Measurements from ENCODE around the gene MYO9B.

Gene MYO9B, protein sequence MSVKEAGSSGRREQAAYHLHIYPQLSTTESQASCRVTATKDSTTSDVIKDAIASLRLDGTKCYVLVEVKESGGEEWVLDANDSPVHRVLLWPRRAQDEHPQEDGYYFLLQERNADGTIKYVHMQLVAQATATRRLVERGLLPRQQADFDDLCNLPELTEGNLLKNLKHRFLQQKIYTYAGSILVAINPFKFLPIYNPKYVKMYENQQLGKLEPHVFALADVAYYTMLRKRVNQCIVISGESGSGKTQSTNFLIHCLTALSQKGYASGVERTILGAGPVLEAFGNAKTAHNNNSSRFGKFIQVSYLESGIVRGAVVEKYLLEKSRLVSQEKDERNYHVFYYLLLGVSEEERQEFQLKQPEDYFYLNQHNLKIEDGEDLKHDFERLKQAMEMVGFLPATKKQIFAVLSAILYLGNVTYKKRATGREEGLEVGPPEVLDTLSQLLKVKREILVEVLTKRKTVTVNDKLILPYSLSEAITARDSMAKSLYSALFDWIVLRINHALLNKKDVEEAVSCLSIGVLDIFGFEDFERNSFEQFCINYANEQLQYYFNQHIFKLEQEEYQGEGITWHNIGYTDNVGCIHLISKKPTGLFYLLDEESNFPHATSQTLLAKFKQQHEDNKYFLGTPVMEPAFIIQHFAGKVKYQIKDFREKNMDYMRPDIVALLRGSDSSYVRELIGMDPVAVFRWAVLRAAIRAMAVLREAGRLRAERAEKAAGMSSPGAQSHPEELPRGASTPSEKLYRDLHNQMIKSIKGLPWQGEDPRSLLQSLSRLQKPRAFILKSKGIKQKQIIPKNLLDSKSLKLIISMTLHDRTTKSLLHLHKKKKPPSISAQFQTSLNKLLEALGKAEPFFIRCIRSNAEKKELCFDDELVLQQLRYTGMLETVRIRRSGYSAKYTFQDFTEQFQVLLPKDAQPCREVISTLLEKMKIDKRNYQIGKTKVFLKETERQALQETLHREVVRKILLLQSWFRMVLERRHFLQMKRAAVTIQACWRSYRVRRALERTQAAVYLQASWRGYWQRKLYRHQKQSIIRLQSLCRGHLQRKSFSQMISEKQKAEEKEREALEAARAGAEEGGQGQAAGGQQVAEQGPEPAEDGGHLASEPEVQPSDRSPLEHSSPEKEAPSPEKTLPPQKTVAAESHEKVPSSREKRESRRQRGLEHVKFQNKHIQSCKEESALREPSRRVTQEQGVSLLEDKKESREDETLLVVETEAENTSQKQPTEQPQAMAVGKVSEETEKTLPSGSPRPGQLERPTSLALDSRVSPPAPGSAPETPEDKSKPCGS (N-terminal part only)

DNA sequence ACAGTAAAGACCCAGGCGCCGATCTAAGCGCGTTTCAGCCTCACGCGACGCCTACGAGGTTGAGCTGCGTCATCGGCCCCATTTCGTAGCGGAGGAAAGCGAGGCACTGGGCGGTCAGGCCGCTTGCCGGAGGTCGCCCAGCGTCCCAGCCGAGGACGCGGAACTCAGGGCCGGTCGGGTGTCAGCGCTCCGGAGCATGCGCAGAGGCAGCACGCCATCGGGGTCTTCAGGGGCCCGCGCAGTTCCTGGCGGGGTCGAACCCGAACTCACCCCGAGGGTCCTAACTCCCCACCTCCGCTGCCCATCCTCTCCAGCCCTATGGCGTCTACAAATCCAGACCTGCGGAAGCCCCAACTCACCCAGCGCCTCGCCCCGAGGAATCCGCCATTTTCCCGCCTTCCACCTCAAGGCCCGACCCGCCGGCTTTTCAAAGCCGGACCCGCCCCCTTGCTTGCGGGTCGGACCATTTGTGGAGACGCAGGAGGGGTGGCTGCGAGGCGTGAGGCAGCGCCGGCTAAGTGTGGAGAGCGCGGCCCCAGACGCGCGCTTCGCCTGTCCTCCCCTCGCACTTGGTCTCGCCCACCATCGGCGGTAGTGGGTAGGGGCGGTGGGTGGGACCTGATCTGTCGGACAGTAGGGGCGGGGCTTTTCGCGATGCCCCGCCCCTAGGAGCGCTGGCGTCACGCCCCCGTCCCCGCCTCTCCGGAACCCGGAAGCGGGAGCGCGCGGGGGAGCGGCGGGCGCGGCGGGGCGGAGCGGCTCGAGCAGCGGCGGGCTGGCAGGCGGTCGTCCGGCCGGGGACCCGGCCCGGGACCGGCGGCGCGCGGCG is at the start of gene MYO9B, which contains the start of gene HAUS8:
Gene MYO9B (plus strand): TSS at position 743 of the 829 bp plus-strand sequence. CDS start 25,941 bp downstream, outside the sequence.
Gene HAUS8 (minus strand): TSS at position 418 of the 829 bp plus-strand sequence. CDS start 30 bp downstream, at position 388.
- peak; percentile 97 to 100 (median 100) for DNase-seq
- intact Hi-C loops (cut with DNase I), result loop anchor here (10.0 kb wide), 1 partner anchor 210 kb away; the partner anchor contains the start of gene ANKLE1

DNA sequence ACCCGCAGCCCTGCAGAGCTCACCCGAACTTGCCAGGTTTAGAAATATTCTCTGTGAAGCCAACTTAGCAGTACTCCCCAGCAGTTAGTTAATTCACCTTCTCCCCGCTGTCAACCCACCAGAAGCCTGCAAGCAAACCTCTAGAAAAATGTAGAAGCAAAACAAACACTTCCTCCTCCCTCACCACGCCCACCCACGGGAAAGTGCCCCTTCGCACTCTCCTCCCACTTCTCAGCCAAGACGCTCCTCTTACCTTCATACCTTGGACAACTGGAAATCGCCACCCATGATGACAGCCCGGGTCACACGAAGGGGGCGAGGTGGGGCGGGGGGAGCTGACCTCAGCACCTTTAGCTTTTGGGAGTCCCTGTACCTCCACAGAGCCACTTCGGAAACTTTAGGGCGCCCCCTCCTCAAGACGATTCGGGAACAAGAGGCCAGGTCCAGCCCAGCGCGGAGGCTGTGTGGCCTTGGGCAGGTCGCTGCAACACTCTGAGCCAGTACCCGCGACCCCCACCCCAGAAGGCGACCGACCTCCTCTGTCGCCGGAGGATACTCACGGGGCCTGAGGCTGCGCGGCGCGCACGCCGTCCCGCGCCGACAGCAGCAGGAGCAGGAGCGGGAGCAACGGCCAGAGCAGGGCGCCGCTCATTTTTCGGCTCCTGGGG is 49.5 kb upstream of the MYO9B start:
- no peak for DNase-seq
- intact Hi-C loops (cut with DNase I), result no loop called here

DNA sequence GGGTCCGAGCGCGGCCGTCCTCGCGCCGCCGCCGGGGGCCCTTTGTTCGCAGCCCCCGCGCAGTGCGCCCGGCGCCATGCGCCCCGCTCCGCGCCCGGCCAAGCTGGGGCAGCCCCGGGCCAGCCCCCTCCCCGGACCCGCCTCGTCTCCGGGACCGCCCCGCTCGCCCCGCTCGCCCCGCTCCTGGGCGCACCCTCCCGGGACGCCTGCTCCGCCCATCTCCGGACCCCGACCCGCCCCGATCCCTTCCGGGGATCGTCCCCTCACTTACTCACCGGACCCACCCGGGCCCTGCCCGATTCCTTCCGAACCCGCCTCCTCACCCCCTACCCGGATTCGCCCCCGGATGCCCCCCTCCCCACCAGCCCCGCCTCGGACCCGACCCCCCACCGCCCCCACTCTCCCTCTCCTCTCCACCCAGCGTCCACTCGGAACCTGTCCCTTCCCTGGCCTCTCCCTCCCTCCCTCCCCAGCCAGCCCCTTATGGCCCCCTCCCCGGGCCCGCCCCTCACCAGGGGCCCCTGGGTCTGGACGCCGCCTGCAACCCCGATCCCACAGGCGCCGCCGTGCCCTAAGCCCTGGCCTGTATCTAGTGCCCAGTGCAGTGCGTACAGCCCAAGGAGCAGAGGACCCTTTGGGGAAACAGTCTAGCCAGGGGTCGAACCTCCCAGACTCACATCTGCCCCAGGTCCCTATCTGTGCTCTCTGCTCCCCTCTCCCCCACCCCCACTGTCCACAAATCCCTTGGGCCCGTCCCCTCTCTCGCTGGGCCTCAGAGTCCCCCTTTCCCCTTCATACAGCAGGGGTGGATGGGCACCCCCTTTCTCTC is 48.7 kb upstream of the MYO9B start, which contains the start of gene CPAMD8:
Gene CPAMD8 (minus strand): TSS at position 105 of the 829 bp plus-strand sequence. CDS start 168 bp downstream, outside the sequence.
- no peak for DNase-seq

DNA sequence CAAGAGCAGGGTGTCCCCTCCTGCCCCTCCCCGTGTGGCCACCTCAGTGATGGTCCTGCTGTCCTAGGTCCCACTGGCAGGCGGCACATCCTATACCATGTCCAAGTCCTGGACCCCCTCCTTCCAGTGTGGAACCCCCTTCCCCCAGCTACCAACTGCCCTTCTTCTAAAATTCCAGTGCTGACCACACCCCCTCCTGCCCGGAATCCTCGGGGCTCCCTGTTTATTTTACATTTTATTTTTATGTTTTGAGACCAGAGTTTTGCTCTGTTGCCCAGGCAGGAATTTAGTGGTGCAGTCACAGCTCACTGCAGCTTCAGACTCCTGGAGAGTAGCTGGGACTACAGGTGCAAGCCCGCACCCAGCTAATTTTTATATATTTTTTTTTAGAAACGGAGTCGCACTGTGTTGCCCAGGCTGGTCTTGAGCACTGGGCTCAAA is 48.0 kb upstream of the MYO9B start:
- no peak for DNase-seq
- intact Hi-C loops (cut with DNase I), result no loop called here

More for the DNA sequence above, 48.7 kb upstream of the MYO9B start, which contains the start of gene CPAMD8:
- intact Hi-C loops (cut with DNase I), result no loop called here

DNA sequence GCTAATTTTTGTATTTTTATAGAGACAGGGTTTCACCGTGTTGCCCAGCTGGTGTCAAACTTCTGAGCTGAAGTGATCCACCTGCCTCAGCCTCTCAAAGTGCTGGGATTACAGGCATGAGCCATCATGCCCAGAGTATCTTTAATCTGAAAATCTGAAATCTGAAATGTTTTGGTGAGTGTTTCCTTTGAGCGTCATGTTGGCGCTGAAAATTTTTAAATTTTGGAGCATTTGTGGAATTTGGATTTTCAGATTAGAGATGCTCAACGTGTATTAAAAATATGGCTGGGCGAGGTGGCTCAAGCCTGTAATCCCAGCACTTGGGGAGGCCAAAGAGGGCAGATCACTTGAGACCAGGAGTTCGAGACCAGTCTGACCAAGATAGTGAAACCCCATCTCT is 43.8 kb upstream of the MYO9B start:
- intact Hi-C loops (cut with DNase I), result no loop called here
- no peak for DNase-seq

DNA sequence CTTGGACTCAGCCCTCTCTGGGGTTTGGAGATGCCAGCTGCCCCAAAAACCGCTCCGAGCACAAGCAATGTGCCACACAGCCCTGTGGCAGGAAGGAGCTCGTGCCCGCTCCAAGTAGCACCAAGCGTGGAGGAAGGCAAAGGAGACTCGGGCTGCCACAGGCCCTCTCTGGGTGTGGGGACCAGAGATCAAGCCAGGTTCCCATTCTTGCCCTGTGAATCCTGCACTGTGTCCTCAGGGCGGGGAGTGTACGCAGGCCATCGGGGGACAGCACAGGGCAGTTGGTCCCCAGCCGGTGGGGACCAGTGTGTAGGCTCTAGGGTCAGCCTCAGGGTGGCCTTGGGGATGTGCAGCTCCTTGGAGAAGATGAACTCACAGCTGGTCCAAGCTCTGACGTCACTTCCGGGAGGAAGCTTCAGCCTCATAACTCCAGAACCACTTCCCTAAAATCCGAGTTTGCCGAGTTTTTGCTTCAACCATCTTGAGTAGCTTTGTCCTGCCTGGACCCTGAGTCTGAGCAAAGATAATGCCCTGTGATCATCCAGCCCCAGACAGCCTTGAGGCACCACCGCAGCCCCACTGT is 39.6 kb upstream of the MYO9B start:
- intact Hi-C loops (cut with DNase I), result no loop called here
- peak in 4 of 42 donors; percentile 8 to 46 (median 22) for DNase-seq

DNA sequence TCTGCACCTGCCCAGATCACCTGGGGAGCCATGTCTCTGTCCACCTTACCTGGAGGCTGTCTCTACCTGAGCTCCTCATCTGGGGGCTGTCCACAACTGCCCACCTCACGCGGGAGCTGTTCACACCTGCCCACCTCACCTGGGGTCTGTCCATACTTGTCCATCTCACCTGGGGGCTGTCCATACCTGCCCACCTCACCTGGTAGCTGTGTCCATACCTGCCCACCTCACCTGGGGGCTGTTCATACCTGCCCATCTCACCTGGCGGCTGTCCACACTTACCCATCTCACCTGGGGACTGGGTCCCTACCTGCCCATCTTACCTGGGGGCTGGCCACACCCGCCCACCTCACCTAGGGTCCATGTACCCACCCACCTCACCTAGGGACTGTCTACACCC is 38.9 kb upstream of the MYO9B start:
- intact Hi-C loops (cut with DNase I), result no loop called here
- no peak for DNase-seq

DNA sequence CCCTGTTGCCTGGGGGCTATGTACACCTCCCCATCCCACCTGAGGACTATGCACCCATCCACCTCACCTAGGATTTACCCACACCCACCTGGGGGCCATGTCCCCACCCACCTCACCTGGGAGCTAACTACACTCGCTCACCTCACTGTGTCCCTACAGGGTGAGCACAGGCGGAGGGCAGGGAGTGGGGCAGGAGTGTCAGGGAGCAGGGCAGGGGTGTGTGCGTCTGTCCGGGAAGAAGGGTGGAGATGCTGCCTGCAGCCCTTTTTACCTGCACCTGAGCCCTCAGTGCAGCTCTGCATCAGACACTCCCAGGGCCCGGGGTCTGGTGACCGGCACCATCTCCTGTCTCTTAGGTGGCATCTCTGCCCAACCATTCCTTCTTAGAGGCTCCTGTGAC is 38.4 kb upstream of the MYO9B start:
- intact Hi-C loops (cut with DNase I), result no loop called here
- DNase-seq, result no peak

DNA sequence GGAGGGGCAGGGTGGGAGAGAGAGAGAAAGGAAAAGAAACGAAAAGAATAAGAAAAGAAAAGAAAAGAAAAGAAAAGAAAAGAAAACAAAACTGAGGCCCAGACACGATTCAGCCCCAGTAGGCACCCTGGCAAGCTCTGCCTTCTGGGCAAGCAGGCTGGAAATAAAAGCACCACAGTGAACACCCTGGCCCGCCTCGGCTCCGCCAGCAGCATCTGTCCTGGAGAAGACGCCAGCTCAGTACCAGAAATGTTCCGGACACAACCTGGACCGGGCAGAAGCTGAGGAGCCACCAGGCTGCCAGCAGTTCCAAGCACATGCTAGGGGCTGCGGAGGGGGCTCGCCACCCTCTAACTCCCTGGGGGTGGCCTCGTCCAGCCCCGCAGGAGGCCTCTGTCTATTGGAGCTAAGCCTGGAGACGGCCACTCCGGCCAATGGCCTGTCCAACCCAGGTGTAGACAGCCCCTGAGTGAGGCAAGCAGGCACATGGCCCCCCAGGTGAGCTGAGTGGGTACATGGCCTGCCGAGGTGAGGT is 37.5 kb upstream of the MYO9B start:
- DNase-seq, result peak in 26 of 42 donors; percentile 3 to 61 (median 31)
- intact Hi-C loops (cut with DNase I), result no loop called here

DNA sequence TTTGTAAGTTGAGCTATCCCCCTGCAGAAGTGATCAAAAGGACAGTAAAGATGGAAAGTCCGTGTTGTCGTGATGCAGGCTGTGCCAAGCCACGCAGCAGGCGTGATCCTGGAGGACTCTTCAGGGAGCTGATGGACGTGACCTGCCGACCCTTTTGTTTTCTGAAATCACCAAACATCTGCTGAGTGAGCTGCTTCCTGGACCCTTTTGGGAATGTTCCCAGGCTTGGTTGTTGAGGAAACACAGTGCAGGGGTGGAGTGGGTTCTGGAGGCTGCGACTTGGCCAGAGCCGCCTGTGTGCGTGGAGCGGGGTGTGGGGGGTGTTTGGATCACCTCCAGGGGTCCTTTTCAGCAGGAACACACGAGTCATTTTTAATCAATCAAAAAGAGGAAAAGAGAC is 33.6 kb upstream of the MYO9B start:
- intact Hi-C loops (cut with DNase I), result no loop called here
- no peak for DNase-seq

DNA sequence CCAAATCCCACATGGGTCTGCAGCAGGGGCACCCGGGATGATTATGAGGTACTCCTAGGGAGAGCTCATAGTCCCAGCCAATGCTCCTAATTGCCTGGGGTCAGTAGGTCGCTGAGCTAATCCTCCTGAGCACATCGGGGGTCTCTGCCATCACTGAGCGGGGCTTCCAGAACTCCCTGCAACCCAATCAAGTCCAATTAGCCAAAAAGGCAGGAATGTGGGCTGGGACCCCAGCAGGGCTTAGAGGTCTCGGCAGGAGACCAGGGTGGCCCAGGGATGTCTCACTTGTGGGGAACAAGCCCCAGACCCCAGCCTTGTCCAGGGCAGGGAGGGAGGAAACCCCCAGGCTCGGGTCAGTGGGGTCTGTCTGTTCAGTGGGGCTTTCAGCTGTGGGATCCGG is 31.8 kb upstream of the MYO9B start:
- no peak for DNase-seq
- intact Hi-C loops (cut with DNase I), result no loop called here

DNA sequence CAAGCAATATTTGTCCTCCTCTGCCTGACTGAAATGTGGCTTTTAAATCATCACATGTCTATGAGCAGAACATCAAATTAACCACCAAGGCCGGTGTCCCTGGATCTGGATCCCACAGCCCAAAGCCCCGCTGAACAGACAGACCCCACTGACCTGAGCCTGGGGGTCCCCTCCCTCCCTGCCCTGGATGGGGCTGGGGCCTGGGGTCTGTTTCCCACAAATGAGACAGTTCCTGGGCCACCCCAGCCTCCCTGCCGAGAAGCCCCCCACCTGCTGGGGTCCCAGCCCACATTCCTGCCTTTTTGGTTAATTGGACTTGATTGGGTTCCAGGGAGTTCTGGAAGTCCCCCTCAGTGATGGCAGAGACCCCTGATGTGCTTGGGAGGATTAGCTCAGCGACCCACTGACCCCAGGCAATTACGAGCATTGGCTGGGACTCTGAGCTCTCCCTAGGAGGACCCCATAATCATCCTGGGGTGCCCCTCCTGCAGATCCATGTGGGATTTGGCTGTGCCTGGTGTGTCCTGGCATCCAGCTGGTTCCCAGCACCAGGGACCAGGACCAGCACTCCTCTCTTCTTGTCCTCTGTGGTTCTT is 29.6 kb upstream of the MYO9B start:
- intact Hi-C loops (cut with DNase I), result no loop called here
- DNase-seq, result no peak

DNA sequence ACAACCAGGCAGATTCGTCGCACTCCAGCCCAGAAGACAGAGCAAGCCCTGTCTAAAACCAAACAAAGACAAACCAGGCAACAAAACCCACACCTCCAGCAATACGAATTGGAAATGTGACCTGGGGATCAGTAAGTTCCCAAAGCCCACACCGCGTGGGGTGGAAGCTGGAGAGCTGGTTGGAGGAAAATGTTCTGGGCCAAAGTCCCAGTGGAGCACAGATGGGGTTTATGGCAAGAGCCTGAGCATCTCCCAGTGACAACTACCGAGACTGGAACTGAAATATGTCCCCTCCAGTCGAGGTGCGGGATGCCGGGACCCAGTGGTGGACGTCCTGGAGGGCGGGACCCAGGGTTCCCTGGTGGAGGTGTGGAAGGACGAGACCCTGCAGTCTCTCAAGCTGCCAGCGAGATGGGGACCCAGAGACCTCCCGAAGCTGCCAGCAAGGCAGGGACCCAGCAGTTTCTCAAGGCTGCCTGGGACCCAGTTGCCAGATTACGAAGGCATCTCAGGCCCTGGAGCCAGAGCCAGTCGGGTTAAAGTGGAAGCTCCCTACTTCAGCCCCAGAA is 26.6 kb upstream of the MYO9B start:
- no peak for DNase-seq
- intact Hi-C loops (cut with DNase I), result no loop called here

DNA sequence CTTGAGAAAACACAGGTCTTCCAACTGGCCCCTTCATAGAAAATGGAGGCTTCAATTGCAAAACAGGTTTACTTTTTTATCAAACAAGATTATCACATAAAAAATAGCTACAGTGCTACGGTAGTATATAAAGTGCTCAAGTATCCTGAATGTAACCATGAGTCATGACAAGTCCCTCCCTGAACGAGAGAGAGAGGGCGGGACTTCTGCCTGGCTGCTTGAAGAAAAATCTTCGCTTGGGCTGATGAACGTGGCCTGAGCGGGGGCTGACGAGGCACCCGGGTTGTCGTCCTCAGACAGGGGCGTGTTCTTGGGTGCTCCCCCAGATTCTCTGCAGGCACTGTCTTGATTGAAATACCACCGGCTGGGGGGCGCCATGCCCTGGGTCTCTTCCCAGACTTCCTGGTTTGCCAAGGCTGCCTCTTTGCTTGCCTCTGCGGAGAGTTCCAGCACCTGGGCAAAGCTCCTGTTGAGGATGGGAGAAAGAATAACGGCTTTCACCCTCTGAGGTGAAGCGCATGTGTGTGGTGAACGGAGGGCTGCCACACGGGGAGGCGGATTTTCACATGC is 25.8 kb upstream of the MYO9B start:
- peak in 1 of 42 donors; percentile 13 for DNase-seq
- intact Hi-C loops (cut with DNase I), result loop anchor here (5.0 kb wide), 1 partner anchor 272 kb away; no protein-coding TSS in a partner anchor

DNA sequence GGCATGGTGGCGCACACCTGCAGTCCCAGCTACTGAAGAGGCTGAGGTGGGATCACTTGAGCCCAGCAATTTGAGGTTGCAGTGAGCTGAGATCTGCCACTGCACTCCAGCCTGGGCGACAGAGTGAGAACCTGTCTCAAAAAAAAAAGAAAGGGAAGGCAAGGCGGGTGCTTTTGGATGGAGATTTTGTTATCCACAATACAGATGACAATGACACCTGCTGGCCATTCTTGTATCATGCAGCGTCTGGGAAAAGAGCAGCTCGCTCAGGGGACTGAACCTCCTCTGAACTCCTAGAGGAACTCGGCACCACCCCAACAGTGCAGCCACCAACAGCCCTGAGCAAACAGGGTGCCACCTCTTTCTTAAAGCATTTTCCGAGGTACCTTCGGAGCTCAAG is 23.1 kb upstream of the MYO9B start:
- DNase-seq, result peak in 40 of 42 donors; percentile 16 to 81 (median 52)
- intact Hi-C loops (cut with DNase I), result loop anchor here (5.0 kb wide), 1 partner anchor 275 kb away; no protein-coding TSS in a partner anchor

Measured in head of caudate nucleus (tissue), 42 donors.